ENCODE measurements around the gene B3GNT9. TPM values are rescaled to one million over a fixed set of nuclear protein-coding genes. Genes with fewer than 3 reads are reported as not detected.

Gene B3GNT9
- polyA plus RNA-seq, 1 donor = 5.5 TPM

- Histone ChIP-seq H3K27me3 (ENCODE audit: control insufficient read depth, insufficient read depth, low read length) (peaks cover 47% of the 10 kb centered on the region), H3K27ac (ENCODE audit: low read length) (no peak overlapping the region), H3K4me3 (ENCODE audit: low read length) (no peak overlapping the region), H3K4me1 (ENCODE audit: control insufficient read depth, insufficient read depth, low read length) (peaks cover 3% of the 10 kb centered on the region), H3K36me3 (ENCODE audit: control insufficient read depth, insufficient read depth, low read length) (peaks cover 34% of the 10 kb centered on the region), H3K9me3 (ENCODE audit: control insufficient read depth, low read depth, low read length) (peaks cover 8% of the 10 kb centered on the region)
- no peak for DNase-seq
- WGBS (ENCODE audit: insufficient coverage, low lambda C conversion rate) = no CpG with 5 or more reads among the region's 77 CpGs
These were observed 1.3 kb downstream of the B3GNT9 start for GRCh38 chr16:67149276-67150046.

GRCh38 chr16:67148656-67149275, 2.0 kb downstream of the B3GNT9 start:
- no peak for DNase-seq
- no peak overlapping the region for H3K27ac ChIP-seq (ENCODE audit: low read length)
- WGBS (ENCODE audit: insufficient coverage, low lambda C conversion rate) = no CpG with 5 or more reads among the region's 11 CpGs
- H3K4me3 ChIP-seq (ENCODE audit: low read length) = no peak overlapping the region
- H3K9me3 ChIP-seq (ENCODE audit: control insufficient read depth, low read depth, low read length) = peaks cover 8% of the 10 kb centered on the region
- H3K27me3 ChIP-seq (ENCODE audit: control insufficient read depth, insufficient read depth, low read length) = peaks cover 41% of the 10 kb centered on the region
- H3K4me1 ChIP-seq (ENCODE audit: control insufficient read depth, insufficient read depth, low read length) = peaks cover 3% of the 10 kb centered on the region
- peaks cover 40% of the 10 kb centered on the region for H3K36me3 ChIP-seq (ENCODE audit: control insufficient read depth, insufficient read depth, low read length)

- Histone ChIP-seq H3K4me1 (ENCODE audit: control insufficient read depth, insufficient read depth, low read length) (peaks cover 3% of the 10 kb centered on the region), H3K36me3 (ENCODE audit: control insufficient read depth, insufficient read depth, low read length) (peaks cover 43% of the 10 kb centered on the region), H3K9me3 (ENCODE audit: control insufficient read depth, low read depth, low read length) (peaks cover 8% of the 10 kb centered on the region), H3K27ac (ENCODE audit: low read length) (no peak overlapping the region), H3K27me3 (ENCODE audit: control insufficient read depth, insufficient read depth, low read length) (peaks cover 38% of the 10 kb centered on the region), H3K4me3 (ENCODE audit: low read length) (no peak overlapping the region)
- no peak for DNase-seq
- no CpG with 5 or more reads among the region's 2 CpGs for WGBS (ENCODE audit: insufficient coverage, low lambda C conversion rate)
These were observed 2.6 kb downstream of the B3GNT9 start for GRCh38 chr16:67148221-67148620.

- H3K9me3 ChIP-seq (ENCODE audit: control insufficient read depth, low read depth, low read length) = peaks cover 8% of the 10 kb centered on the region
- peaks cover 32% of the 10 kb centered on the region for H3K27me3 ChIP-seq (ENCODE audit: control insufficient read depth, insufficient read depth, low read length)
- H3K36me3 ChIP-seq (ENCODE audit: control insufficient read depth, insufficient read depth, low read length) = peaks cover 49% of the 10 kb centered on the region
- peaks cover 3% of the 10 kb centered on the region for H3K4me1 ChIP-seq (ENCODE audit: control insufficient read depth, insufficient read depth, low read length)
- WGBS (ENCODE audit: insufficient coverage, low lambda C conversion rate) = no CpG with 5 or more reads among the region's 4 CpGs
- no peak overlapping the region for H3K4me3 ChIP-seq (ENCODE audit: low read length)
- no peak for DNase-seq
- no peak overlapping the region for H3K27ac ChIP-seq (ENCODE audit: low read length)
These were observed 3.2 kb downstream of the B3GNT9 start for GRCh38 chr16:67147437-67148140.

GRCh38 chr16:67146523-67147357, 4.1 kb downstream of the B3GNT9 start:
- H3K9me3 ChIP-seq (ENCODE audit: control insufficient read depth, low read depth, low read length) = peaks cover 8% of the 10 kb centered on the region
- no peak overlapping the region for H3K27ac ChIP-seq (ENCODE audit: low read length)
- H3K4me1 ChIP-seq (ENCODE audit: control insufficient read depth, insufficient read depth, low read length) = peaks cover 3% of the 10 kb centered on the region
- peaks cover 27% of the 10 kb centered on the region for H3K27me3 ChIP-seq (ENCODE audit: control insufficient read depth, insufficient read depth, low read length)
- peak in 1 of 2 donors; percentile 29 for DNase-seq
- H3K4me3 ChIP-seq (ENCODE audit: low read length) = no peak overlapping the region
- no CpG with 5 or more reads among the region's 7 CpGs for WGBS (ENCODE audit: insufficient coverage, low lambda C conversion rate)
- peaks cover 57% of the 10 kb centered on the region for H3K36me3 ChIP-seq (ENCODE audit: control insufficient read depth, insufficient read depth, low read length)

- DNase-seq = no peak
- H3K4me3 ChIP-seq (ENCODE audit: low read length) = no peak overlapping the region
- H3K27me3 ChIP-seq (ENCODE audit: control insufficient read depth, insufficient read depth, low read length) = peaks cover 17% of the 10 kb centered on the region
- H3K9me3 ChIP-seq (ENCODE audit: control insufficient read depth, low read depth, low read length) = peaks cover 8% of the 10 kb centered on the region
- H3K36me3 ChIP-seq (ENCODE audit: control insufficient read depth, insufficient read depth, low read length) = peaks cover 67% of the 10 kb centered on the region
- no peak overlapping the region for H3K27ac ChIP-seq (ENCODE audit: low read length)
- no CpG with 5 or more reads among the region's 2 CpGs for WGBS (ENCODE audit: insufficient coverage, low lambda C conversion rate)
- no peaks in the 10 kb centered on the region for H3K4me1 ChIP-seq (ENCODE audit: control insufficient read depth, insufficient read depth, low read length)
These were observed 5.1 kb downstream of the B3GNT9 start for GRCh38 chr16:67145746-67146145.

- Histone ChIP-seq H3K27ac (ENCODE audit: low read length) (no peak overlapping the region), H3K36me3 (ENCODE audit: control insufficient read depth, insufficient read depth, low read length) (peaks cover 75% of the 10 kb centered on the region), H3K4me1 (ENCODE audit: control insufficient read depth, insufficient read depth, low read length) (no peaks in the 10 kb centered on the region), H3K4me3 (ENCODE audit: low read length) (no peak overlapping the region), H3K9me3 (ENCODE audit: control insufficient read depth, low read depth, low read length) (peaks cover 8% of the 10 kb centered on the region), H3K27me3 (ENCODE audit: control insufficient read depth, insufficient read depth, low read length) (peaks cover 11% of the 10 kb centered on the region)
- no CpG with 5 or more reads among the region's 2 CpGs for WGBS (ENCODE audit: insufficient coverage, low lambda C conversion rate)
- no peak for DNase-seq
These were observed 5.9 kb downstream of the B3GNT9 start for GRCh38 chr16:67144943-67145342.

GRCh38 chr16:67142342-67142741, 8.5 kb downstream of the B3GNT9 start:
- Histone ChIP-seq H3K27me3 (ENCODE audit: control insufficient read depth, insufficient read depth, low read length) (no peaks in the 10 kb centered on the region), H3K27ac (ENCODE audit: low read length) (no peak overlapping the region), H3K9me3 (ENCODE audit: control insufficient read depth, low read depth, low read length) (no peaks in the 10 kb centered on the region), H3K4me1 (ENCODE audit: control insufficient read depth, insufficient read depth, low read length) (no peaks in the 10 kb centered on the region), H3K36me3 (ENCODE audit: control insufficient read depth, insufficient read depth, low read length) (peaks cover 89% of the 10 kb centered on the region), H3K4me3 (ENCODE audit: low read length) (no peak overlapping the region)
- WGBS (ENCODE audit: insufficient coverage, low lambda C conversion rate) = no CpG with 5 or more reads among the region's 9 CpGs
- DNase-seq = no peak

- no peak overlapping the region for H3K4me3 ChIP-seq (ENCODE audit: low read length)
- H3K4me1 ChIP-seq (ENCODE audit: control insufficient read depth, insufficient read depth, low read length) = no peaks in the 10 kb centered on the region
- no peak for DNase-seq
- H3K36me3 ChIP-seq (ENCODE audit: control insufficient read depth, insufficient read depth, low read length) = peaks cover 85% of the 10 kb centered on the region
- no peaks in the 10 kb centered on the region for H3K9me3 ChIP-seq (ENCODE audit: control insufficient read depth, low read depth, low read length)
- WGBS (ENCODE audit: insufficient coverage, low lambda C conversion rate) = no CpG with 5 or more reads among the region's 13 CpGs
- H3K27ac ChIP-seq (ENCODE audit: low read length) = no peak overlapping the region
- no peaks in the 10 kb centered on the region for H3K27me3 ChIP-seq (ENCODE audit: control insufficient read depth, insufficient read depth, low read length)
These were observed 9.4 kb downstream of the B3GNT9 start for GRCh38 chr16:67141391-67141790.

GRCh38 chr16:67137605-67138004, 13.2 kb downstream of the B3GNT9 start:
- H3K27me3 ChIP-seq (ENCODE audit: control insufficient read depth, insufficient read depth, low read length) = no peaks in the 10 kb centered on the region
- H3K9me3 ChIP-seq (ENCODE audit: control insufficient read depth, low read depth, low read length) = no peaks in the 10 kb centered on the region
- H3K4me3 ChIP-seq (ENCODE audit: low read length) = no peak overlapping the region
- H3K27ac ChIP-seq (ENCODE audit: low read length) = no peak overlapping the region
- DNase-seq = peak; percentile 54 to 80
- WGBS (ENCODE audit: insufficient coverage, low lambda C conversion rate) = no CpG with 5 or more reads among the region's 3 CpGs
- peaks cover 81% of the 10 kb centered on the region for H3K36me3 ChIP-seq (ENCODE audit: control insufficient read depth, insufficient read depth, low read length)
- no peaks in the 10 kb centered on the region for H3K4me1 ChIP-seq (ENCODE audit: control insufficient read depth, insufficient read depth, low read length)

Measured in large intestine (tissue), 3 donors.